Right atrium auricular region (tissue), 2 donors: ENCODE results near the gene CARS2. TPM values are rescaled to one million over a fixed set of nuclear protein-coding genes. Genes with fewer than 3 reads are reported as not detected.

ENCODE experiments used
- DNase-seq: peaks from one replicate; pipeline ENCODE4 v3.0.0-alpha.2; 2019; ENCODE audit warnings: low spot score
- H3K27ac ChIP-seq, 2 donors: fragments of 200-600 bp; sonication (generic); 1 replicate in 1 of 2; 2 replicates in 1 of 2; pipeline ENCODE4 v1.5.1; 2016 to 2019
- H3K27me3 ChIP-seq, 2 donors: fragments of 200-600 bp; sonication (generic); one replicate each; pipeline versions ENCODE4 v1.5.1 to v1.6.0; 2017 to 2019
- H3K36me3 ChIP-seq: fragments of 200-600 bp; sonication (generic); one replicate; pipeline ENCODE4 v1.5.1; 2016
- H3K4me1 ChIP-seq, 2 donors: fragments of 200-600 bp; sonication (generic); one replicate each; pipeline versions ENCODE4 v1.5.1 to v1.6.0; 2017 to 2019
- H3K4me3 ChIP-seq, 2 donors: fragments of 200-600 bp; sonication (generic); 1 replicate in 1 of 2; 2 replicates in 1 of 2; pipeline ENCODE4 v1.5.1; 2017 to 2019; ENCODE audit warnings: mild to moderate bottlenecking in 1 of 2, moderate library complexity in 1 of 2
- H3K9me3 ChIP-seq, 2 donors: fragments of 200-600 bp; sonication (generic); one replicate each; pipeline ENCODE4 v1.5.1; 2019
- total RNA-seq, 2 donors: library from RNA; depleted of rRNA; stranded (reverse); fragments of >200 nt; gene quantifications; one replicate each; pipeline ENCODE4 v1.1.0, GENCODE V29; 2016
- TF ChIP-seq, protein P1 (sequence below), 2 donors: fragments of 200-600 bp; sonication (generic); IDR thresholded peaks; one replicate each; pipeline ENCODE4 v1.5.1; 2019; ENCODE audit warnings: antibody characterized with exemption in 2 of 2

CARS2 gene
- total RNA-seq, 2 donors from 2014 or later, result 28.5 to 30.7 TPM

DNA sequence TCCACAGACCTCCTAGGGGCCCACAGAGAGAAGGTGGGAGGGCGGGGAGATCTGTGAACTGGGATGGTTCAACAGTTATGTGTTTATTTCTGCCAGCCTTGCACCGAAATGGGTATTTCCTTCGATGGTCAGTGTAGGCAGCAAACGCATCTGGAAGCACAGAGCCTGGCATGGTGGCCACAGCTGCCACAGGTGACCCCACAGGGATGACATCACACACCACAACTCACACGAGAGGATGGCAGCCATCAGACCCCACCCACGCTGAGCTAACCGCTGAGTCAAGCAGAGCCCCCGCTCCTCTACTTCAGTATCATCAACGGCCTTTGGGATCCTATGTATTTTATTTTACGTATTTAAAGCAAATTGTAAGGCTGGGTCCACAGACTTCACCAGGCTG, 53.2 kb downstream of the CARS2 start:
- no peaks in the 10 kb centered on the region for H3K9me3 ChIP-seq
- no peaks in the 10 kb centered on the region for H3K27me3 ChIP-seq
- H3K36me3 ChIP-seq, result peaks cover 8% of the 10 kb centered on the region
- TF ChIP-seq, protein P1, sequence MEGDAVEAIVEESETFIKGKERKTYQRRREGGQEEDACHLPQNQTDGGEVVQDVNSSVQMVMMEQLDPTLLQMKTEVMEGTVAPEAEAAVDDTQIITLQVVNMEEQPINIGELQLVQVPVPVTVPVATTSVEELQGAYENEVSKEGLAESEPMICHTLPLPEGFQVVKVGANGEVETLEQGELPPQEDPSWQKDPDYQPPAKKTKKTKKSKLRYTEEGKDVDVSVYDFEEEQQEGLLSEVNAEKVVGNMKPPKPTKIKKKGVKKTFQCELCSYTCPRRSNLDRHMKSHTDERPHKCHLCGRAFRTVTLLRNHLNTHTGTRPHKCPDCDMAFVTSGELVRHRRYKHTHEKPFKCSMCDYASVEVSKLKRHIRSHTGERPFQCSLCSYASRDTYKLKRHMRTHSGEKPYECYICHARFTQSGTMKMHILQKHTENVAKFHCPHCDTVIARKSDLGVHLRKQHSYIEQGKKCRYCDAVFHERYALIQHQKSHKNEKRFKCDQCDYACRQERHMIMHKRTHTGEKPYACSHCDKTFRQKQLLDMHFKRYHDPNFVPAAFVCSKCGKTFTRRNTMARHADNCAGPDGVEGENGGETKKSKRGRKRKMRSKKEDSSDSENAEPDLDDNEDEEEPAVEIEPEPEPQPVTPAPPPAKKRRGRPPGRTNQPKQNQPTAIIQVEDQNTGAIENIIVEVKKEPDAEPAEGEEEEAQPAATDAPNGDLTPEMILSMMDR (IDR thresholded peaks at IDR 0.05), result no peak
- DNase-seq, result no peak
- no peak overlapping the region for H3K27ac ChIP-seq
- H3K4me1 ChIP-seq, result no peaks in the 10 kb centered on the region
- no peak overlapping the region for H3K4me3 ChIP-seq

DNA sequence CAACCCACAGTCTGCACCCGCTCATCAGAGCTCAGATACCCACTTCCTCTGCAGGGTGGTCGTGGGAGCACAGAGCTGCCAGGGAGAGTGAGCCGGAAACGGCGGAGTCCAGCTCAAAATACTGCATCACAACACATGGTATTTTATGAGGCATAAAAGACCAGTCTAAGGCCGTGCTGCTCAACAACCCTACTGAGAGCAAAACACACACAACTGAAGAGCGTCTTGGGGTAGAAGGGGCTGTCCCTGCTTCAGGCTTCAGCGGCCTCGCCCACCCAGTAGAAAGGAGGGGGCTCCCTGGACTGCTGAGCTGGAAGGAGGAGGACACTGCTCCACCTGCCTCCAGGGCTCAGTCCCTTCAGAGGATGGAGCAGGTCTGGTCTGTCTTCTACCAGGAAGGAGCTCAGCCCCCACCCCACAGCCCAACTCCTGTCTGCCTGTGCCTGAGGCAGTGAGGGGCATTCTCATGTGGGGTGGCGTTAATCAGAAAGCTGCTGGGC, 53.6 kb downstream of the CARS2 start:
- H3K27me3 ChIP-seq, result no peaks in the 10 kb centered on the region
- peaks cover 8% of the 10 kb centered on the region for H3K36me3 ChIP-seq
- no peak for DNase-seq

DNA sequence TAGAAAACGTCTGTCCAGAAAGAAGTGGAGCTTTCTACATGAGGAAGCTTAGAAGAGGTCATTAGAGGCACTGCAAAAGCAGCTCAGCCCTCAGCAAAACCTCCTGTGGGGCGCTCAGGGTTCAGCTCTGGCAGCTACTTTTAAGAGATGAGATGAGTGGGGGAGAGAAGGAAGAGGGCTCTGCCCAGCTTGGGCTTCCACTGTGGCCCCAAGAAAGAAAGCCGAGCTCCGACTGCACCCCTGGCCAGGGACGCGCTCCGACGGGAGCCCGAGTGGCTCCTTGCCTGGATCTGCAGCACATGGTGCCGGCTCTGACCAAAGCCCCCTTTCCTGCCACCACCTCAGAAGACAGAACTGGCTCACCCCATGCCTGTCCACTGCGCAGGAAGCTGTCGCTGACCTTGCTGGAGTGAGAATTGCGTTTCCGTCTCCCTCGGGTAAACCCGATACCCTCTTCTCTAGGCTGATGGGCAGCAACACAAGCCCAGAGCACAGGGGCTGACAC, 54.1 kb downstream of the CARS2 start:
- TF ChIP-seq, protein P1 (IDR thresholded peaks at IDR 0.05), result no peak
- Histone ChIP-seq H3K27ac (no peak overlapping the region), H3K36me3 (peaks cover 8% of the 10 kb centered on the region), H3K4me1 (no peaks in the 10 kb centered on the region), H3K9me3 (no peaks in the 10 kb centered on the region), H3K27me3 (no peaks in the 10 kb centered on the region), H3K4me3 (no peak overlapping the region)
- DNase-seq, result no peak

More for the DNA sequence above, 53.6 kb downstream of the CARS2 start:
- TF ChIP-seq, protein P1 (IDR thresholded peaks at IDR 0.05), result no peak
- H3K4me3 ChIP-seq, result no peak overlapping the region
- H3K4me1 ChIP-seq, result no peaks in the 10 kb centered on the region
- no peak overlapping the region for H3K27ac ChIP-seq
- H3K9me3 ChIP-seq, result no peaks in the 10 kb centered on the region

DNA sequence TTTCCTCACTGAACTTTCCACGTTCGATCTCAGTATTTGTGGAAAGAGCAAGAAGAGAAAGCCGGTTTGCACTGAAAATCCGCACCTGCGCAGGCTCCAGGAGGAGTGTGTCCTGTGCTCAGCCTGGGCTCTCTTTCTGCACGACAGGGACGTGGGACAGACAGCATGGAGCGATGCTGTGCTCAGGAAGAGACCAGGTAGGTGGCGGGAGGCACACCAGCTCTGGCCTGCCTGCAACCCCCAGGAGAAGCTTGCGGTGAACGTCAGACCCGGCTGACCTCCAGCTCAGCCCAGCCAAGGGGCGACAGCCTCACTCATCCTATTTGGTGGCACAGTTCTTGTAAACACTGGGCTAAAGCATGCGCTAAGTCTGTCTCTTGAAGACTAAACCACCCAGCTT, 54.6 kb downstream of the CARS2 start:
- TF ChIP-seq, protein P1 (IDR thresholded peaks at IDR 0.05), result no peak
- H3K36me3 ChIP-seq, result peaks cover 8% of the 10 kb centered on the region

DNA sequence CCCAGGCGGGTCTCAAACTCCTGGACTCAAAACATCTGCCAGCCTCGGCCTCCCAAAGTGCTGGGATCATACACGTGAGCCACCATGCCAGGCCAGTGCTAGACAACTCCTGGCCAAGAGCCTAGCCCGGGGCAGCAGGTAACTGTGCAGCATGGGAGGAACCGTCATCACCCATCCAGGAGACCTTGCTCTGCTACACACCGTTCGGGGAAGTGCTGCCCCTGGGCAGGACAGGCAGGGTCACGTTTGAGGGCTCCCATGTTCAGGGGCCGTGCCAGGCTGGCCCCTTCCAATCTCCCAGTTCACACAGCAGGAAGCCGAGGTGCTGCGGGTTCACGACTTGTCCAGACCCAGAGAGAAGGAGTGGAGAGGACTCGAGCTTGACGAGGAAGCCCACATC, 55.5 kb downstream of the CARS2 start:
- DNase-seq, result no peak
- Histone ChIP-seq H3K4me1 (no peaks in the 10 kb centered on the region), H3K4me3 (no peak overlapping the region), H3K36me3 (peaks cover 8% of the 10 kb centered on the region), H3K27me3 (no peaks in the 10 kb centered on the region), H3K27ac (no peak overlapping the region), H3K9me3 (no peaks in the 10 kb centered on the region)
- TF ChIP-seq, protein P1 (IDR thresholded peaks at IDR 0.05), result no peak

More for the DNA sequence above, 54.6 kb downstream of the CARS2 start:
- no peak for DNase-seq
- H3K27me3 ChIP-seq, result no peaks in the 10 kb centered on the region
- H3K4me1 ChIP-seq, result no peaks in the 10 kb centered on the region
- H3K9me3 ChIP-seq, result no peaks in the 10 kb centered on the region
- no peak overlapping the region for H3K27ac ChIP-seq
- no peak overlapping the region for H3K4me3 ChIP-seq

DNA sequence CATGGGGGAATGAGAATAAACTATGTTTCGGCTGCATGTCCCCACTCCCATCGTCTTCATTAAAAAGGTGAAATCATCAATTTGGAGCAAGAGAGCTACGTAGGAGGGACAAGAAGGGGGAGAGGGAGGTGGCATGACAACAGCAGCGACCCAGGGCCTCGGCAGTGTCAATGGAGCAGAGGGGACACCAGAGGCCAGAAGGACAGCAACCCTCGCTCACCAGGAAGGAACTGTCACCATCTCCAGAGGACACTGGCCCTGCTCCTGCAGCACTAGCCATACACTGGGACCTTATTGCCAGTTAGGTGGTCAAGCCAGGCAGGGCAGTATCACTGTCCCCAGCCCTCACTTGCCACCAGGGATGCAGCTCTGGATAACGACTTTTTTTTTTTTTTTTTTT, 56.4 kb downstream of the CARS2 start:
- Histone ChIP-seq H3K4me1 (peaks cover 0 to 8% of the 10 kb centered on the region in 2 donors), H3K27ac (no peak overlapping the region), H3K27me3 (no peaks in the 10 kb centered on the region), H3K36me3 (peaks cover 8% of the 10 kb centered on the region), H3K9me3 (no peaks in the 10 kb centered on the region), H3K4me3 (no peak overlapping the region)
- DNase-seq, result no peak
- TF ChIP-seq, protein P1 (IDR thresholded peaks at IDR 0.05), result no peak
